ENCODE results near the gene EPHA6.

EPHA6 gene

GRCh38 chr3:97691354-97691753 is 877.0 kb downstream of the EPHA6 start:
- no peak for TF ChIP-seq CTCF (conservative IDR thresholded peaks at IDR 0.05; ENCODE audit: low read depth, low read length)
- DNase-seq (ENCODE audit: low read depth): no peak
- H3K4me3 ChIP-seq (ENCODE audit: low read length): no peak overlapping the region

- TF ChIP-seq CTCF (conservative IDR thresholded peaks at IDR 0.05; ENCODE audit: low read depth, low read length): no peak
- DNase-seq (ENCODE audit: low read depth): no peak
Measured at GRCh38 chr3:97692389-97692788, 878.0 kb downstream of the EPHA6 start.

DNA sequence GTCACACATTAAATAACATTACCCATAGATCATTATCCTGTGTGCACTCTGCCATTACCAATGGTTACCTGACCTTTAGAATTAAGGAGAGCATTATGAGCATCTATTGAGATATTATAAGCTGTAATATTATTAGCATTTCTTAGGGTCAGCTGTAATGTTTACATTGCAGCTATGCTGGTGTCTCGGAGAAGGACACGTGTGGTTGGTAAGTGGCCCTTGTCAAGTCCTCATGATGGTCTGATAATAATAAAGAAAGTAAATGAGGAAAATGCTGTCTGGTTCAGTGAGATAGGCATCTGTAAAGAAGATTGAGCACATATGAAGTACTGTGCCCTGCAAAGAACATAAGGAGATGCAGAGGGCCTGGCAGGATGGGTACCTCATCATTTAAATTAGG is 878.4 kb downstream of the EPHA6 start:
- DNase-seq (ENCODE audit: low read depth): no peak
- TF ChIP-seq CTCF (conservative IDR thresholded peaks at IDR 0.05; ENCODE audit: low read depth, low read length): no peak
- no peak overlapping the region for H3K4me3 ChIP-seq (ENCODE audit: low read length)

More at GRCh38 chr3:97692389-97692788, 878.0 kb downstream of the EPHA6 start:
- H3K4me3 ChIP-seq (ENCODE audit: low read length): no peak overlapping the region

DNA sequence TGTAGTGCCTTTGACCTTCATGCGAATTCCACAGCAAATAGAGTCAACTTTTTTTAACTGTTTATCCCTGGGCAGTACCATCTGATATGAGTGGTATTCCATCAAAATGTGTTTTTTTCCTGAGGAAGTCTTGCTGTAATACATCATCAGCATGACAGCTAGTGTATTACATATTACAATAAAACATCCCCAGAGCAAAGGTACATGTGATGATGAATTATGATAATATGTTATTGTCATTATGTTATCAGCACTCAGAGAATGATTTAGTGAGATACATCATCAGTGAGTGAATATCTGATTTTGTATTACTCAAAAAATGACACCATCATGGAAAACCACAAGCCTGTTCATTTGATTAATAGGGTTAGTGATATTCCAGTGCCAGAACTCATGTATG is 880.5 kb downstream of the EPHA6 start:
- DNase-seq (ENCODE audit: low read depth): no peak
- no peak overlapping the region for H3K4me3 ChIP-seq (ENCODE audit: low read length)
- TF ChIP-seq CTCF (conservative IDR thresholded peaks at IDR 0.05; ENCODE audit: low read depth, low read length): no peak

DNA sequence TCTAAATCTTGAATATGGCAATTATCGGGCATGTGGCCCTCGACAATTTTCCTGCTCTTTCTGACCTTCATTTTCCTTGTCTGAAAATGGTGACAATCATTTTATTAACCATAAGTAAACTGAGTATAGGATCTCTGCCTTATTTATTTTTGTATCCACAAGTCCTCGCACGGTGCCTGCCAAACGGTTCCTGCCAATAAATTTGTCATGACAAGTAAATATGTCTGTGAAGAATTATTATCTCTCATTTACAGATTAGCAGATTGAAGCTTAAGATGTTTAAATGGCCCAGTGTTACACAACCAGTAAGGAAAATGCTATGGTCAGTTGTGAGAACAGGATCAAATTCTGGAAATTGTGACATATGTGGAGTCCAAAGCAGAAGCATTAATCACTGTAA is 884.3 kb downstream of the EPHA6 start:
- no peak for TF ChIP-seq CTCF (conservative IDR thresholded peaks at IDR 0.05; ENCODE audit: low read depth, low read length)
- no peak overlapping the region for H3K4me3 ChIP-seq (ENCODE audit: low read length)
- no peak for DNase-seq (ENCODE audit: low read depth)

DNA sequence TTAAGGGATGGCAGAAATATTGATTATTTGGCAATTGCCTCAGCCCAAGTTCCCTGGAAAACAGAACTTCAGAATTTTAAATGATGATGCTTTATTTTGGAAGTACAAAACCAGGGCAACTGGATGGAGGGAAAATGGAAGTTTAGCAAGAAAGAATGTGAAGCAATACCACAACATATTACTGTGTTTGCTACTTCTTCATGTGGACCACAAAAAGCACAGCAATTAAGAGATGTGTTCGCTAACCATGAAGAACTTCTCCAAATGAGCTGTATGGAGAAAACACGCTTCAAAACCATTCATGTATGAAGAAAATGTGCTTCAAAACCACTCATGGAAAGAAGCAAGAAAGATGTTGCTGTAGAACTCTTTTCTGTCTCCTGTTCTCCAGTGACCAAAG is 885.5 kb downstream of the EPHA6 start:
- no peak for TF ChIP-seq CTCF (conservative IDR thresholded peaks at IDR 0.05; ENCODE audit: low read depth, low read length)
- H3K4me3 ChIP-seq (ENCODE audit: low read length): no peak overlapping the region
- no peak for DNase-seq (ENCODE audit: low read depth)

DNA sequence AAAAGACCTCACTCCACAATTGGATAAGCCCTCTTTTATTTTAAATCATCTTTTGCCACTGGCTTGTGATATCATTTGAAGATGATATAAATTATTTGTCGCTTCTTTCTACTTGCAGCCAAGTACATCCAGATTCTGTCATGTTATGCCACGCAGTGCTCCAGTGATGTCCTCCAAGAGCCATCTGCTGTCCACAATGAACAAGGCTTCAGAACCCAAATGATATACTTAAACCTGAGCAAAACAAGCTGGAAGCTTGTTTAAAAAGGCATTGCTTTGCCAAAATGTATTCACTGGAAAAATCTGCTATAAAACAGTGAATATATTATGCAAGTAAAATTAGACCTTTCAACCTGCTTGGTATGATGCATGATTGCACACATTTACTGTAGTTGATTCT is 891.4 kb downstream of the EPHA6 start:
- TF ChIP-seq CTCF (conservative IDR thresholded peaks at IDR 0.05; ENCODE audit: low read depth, low read length): no peak
- no peak overlapping the region for H3K4me3 ChIP-seq (ENCODE audit: low read length)
- DNase-seq (ENCODE audit: low read depth): no peak

Data from retinal pigment epithelial cell (primary cell).